BLaER1 (cell line): ENCODE results near the gene SLC22A15.
"Not testable (repeated sequence)": the region's sequence is repeated elsewhere in the genome, so short reads cannot be mapped to it uniquely, and the experiment has no call there.

Experiments
- H3K27ac ChIP-seq: shearing (Covaris generic); formaldehyde crosslinking; 2 replicates; pipeline ENCODE4 v1.8.1; 2022
- H3K27me3 ChIP-seq: shearing (Covaris generic); formaldehyde crosslinking; 2 replicates; pipeline ENCODE4 v1.8.1; 2022
- H3K36me3 ChIP-seq: shearing (Covaris generic); formaldehyde crosslinking; 2 replicates; pipeline ENCODE4 v1.8.1; 2022
- H3K4me1 ChIP-seq: shearing (Covaris generic); formaldehyde crosslinking; 2 replicates; pipeline ENCODE4 v1.8.1; 2022
- H3K4me2 ChIP-seq: shearing (Covaris generic); formaldehyde crosslinking; 2 replicates; pipeline ENCODE4 v1.8.1; 2022
- H3K4me3 ChIP-seq: shearing (Covaris generic); formaldehyde crosslinking; 2 replicates; pipeline ENCODE4 v1.8.1; 2022
- H3K9ac ChIP-seq: shearing (Covaris generic); formaldehyde crosslinking; 2 replicates; pipeline ENCODE4 v1.8.1; 2022
- H3K9me3 ChIP-seq: shearing (Covaris generic); formaldehyde crosslinking; 2 replicates; pipeline ENCODE4 v1.8.1; 2022
- H4K20me1 ChIP-seq: shearing (Covaris generic); formaldehyde crosslinking; 2 replicates; pipeline ENCODE4 v1.8.1; 2022
- Cebpa-rat ChIP-seq: shearing (Covaris generic); IDR thresholded peaks from 2 replicates; pipeline ENCODE4 v1.8.1; 2022

The SLC22A15 gene

DNA sequence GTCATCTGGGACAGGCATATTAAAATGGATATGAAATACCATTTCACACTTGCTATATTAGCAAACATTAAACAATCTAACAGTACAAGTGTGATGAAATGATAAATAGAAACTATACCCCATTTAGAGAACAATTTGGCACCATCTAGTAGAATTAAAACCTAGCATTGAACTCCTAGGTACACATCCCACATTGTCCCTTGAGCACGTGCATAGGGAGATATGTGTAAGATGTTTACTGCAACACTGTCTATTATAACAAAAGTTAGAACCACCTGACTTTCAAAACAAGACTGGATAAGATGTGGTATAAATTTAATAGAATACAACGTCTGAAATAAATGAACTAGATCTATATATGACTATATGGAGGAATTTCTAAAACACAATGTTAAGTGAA, 3.8 kb downstream of the SLC22A15 start:
- no peaks in the 10 kb centered on the region for H3K36me3 ChIP-seq
- no peak for TF ChIP-seq Cebpa-rat
- H4K20me1 ChIP-seq: no peaks in the 10 kb centered on the region
- no peak overlapping the region for H3K27ac ChIP-seq
- peaks cover 17% of the 10 kb centered on the region for H3K9me3 ChIP-seq
- no peaks in the 10 kb centered on the region for H3K4me1 ChIP-seq
- no peak overlapping the region for H3K4me3 ChIP-seq
- H3K4me2 ChIP-seq: no peak overlapping the region
- peaks cover 24% of the 10 kb centered on the region for H3K27me3 ChIP-seq
- H3K9ac ChIP-seq: no peak overlapping the region

DNA sequence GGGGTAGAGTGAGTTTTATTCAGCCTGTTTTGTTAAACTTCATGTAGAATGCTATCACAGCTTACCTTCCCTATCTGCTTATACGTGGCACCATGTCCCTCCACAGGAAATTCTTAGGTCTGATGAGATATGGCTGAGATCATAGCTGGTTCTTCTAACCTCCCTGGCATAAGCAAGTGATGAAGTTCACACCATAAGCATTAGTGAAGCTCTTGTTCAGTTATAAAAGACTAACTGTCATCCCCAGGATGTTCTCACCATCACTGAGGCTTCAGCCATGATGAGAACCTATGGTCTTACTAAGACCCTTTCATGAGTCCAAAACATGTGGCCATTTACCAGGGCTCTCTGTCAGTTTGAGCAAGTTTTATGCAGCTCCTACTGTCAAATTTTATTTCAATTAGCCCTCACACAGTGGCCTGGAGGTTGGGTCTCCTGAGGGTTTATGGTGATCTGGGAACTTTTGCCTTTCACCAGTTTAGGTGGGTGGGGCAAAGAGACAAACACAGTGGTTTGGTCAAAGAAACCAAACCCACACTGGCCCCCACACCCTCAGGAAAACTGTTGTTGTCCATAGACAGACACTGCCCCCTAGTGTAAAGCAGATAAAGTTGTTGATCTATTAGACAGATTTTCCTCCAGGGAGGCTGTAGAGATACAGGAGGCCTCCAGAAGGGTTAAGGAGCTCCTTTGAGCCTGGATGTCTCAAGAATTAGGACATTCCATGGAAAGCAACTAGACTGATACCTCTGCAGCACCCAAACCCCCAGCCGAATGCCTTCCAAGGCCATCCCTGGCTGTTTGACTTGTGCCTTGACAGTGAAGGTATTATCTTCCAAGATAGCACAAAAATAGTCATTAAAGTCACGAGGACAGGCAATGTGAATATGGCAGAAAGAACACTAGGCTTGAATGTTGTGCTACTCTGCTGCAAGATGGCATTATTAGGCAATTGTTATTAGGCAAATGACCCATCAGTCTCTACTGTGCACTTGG, 5.0 kb downstream of the SLC22A15 start:
- H3K9ac ChIP-seq: no peak overlapping the region
- H3K9me3 ChIP-seq: peaks cover 8% of the 10 kb centered on the region
- H3K4me1 ChIP-seq: no peaks in the 10 kb centered on the region
- TF ChIP-seq Cebpa-rat: no peak
- H3K27me3 ChIP-seq: peaks cover 14% of the 10 kb centered on the region
- H3K36me3 ChIP-seq: no peaks in the 10 kb centered on the region
- no peak overlapping the region for H3K27ac ChIP-seq
- H4K20me1 ChIP-seq: no peaks in the 10 kb centered on the region
- H3K4me3 ChIP-seq: no peak overlapping the region
- H3K4me2 ChIP-seq: no peak overlapping the region

- H3K4me3 ChIP-seq: no peak overlapping the region
- no peak overlapping the region for H3K27ac ChIP-seq
- no peaks in the 10 kb centered on the region for H4K20me1 ChIP-seq
- no peak overlapping the region for H3K4me2 ChIP-seq
- no peaks in the 10 kb centered on the region for H3K4me1 ChIP-seq
- no peaks in the 10 kb centered on the region for H3K9me3 ChIP-seq
- H3K36me3 ChIP-seq: no peaks in the 10 kb centered on the region
- no peak overlapping the region for H3K9ac ChIP-seq
- TF ChIP-seq Cebpa-rat: no peak
- H3K27me3 ChIP-seq: peaks cover 3% of the 10 kb centered on the region; the same call in 1 of the 2 replicates
Observed at GRCh38 chr1:115982400-115982799, 6.1 kb downstream of the SLC22A15 start.

GRCh38 chr1:115983584-115983983, 7.3 kb downstream of the SLC22A15 start:
- Histone ChIP-seq H3K4me2 (no peak overlapping the region), H3K36me3 (no peaks in the 10 kb centered on the region), H3K9ac (no peak overlapping the region), H4K20me1 (no peaks in the 10 kb centered on the region), H3K4me3 (no peak overlapping the region), H3K4me1 (no peaks in the 10 kb centered on the region), H3K27me3 (no peaks in the 10 kb centered on the region), H3K27ac (no peak overlapping the region), H3K9me3 (no peaks in the 10 kb centered on the region)
- no peak for TF ChIP-seq Cebpa-rat

DNA sequence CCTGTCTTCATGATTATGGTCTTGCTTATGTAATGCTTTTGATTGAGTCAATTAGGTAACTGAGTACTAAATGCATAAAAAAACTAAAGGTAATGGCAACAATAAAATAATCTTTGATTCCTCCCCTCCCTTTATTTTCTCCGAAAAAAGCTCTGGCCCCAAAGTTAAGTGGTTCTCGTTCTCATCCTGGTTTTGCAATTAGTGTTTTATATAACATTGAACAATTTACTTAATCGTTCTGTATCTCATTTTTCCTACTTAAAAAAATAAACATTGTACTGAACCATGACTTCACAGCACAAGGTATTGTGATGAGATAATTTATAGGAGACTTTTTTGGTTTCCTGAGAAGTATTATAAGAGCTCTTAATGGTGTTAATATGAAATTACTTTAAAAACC, 11.3 kb downstream of the SLC22A15 start:
- Histone ChIP-seq H3K9me3 (no peaks in the 10 kb centered on the region), H3K4me2 (no peak overlapping the region), H3K36me3 (no peaks in the 10 kb centered on the region), H3K9ac (no peak overlapping the region), H3K4me3 (no peak overlapping the region), H4K20me1 (no peaks in the 10 kb centered on the region), H3K27ac (no peak overlapping the region), H3K27me3 (no peaks in the 10 kb centered on the region), H3K4me1 (no peaks in the 10 kb centered on the region)
- no peak for TF ChIP-seq Cebpa-rat

DNA sequence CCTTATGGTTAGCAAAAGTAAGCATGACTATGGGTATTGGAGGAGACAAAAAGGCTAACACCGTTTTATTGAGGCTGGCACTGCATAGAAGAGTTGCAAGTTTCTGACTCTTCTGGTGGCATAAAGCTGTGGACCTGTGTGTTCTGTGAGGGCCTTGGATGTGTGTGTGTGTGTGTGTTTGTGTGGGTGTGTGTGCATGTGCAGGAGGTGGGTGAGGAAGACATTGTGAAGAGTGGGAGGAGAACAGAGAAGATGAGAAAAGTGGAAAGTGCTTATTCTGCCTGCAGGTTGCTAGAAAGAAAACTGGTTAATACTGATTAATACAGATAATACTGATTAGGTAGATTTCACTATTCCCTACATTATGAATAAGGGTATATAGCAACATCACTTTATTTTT, 12.6 kb downstream of the SLC22A15 start:
- Histone ChIP-seq H3K9ac (no peak overlapping the region), H3K4me1 (no peaks in the 10 kb centered on the region), H3K4me2 (no peak overlapping the region), H4K20me1 (no peaks in the 10 kb centered on the region), H3K36me3 (no peaks in the 10 kb centered on the region), H3K27ac (no peak overlapping the region), H3K4me3 (no peak overlapping the region), H3K27me3 (no peaks in the 10 kb centered on the region), H3K9me3 (no peaks in the 10 kb centered on the region)
- no peak for TF ChIP-seq Cebpa-rat

DNA sequence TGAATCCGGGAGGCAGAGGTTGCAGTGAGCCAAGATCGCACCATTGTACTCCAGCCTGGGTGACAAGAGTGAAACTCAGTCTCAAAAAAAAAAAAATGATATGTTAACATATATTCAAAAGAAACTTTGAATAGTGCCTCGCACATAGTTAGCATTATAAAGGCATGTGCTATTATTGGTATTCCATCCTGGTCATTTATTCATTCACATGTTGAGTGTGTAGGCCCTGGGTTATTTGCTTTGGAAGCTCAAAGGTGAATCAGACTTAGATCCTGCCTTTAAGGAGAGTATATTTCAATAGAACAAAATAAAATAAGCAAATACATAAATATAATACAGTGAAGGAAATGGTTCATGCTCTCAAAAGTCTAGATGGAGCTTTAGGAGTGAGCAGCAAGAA, 13.4 kb downstream of the SLC22A15 start:
- Histone ChIP-seq H3K27me3 (no peaks in the 10 kb centered on the region), H3K36me3 (no peaks in the 10 kb centered on the region), H3K9me3 (no peaks in the 10 kb centered on the region), H3K4me2 (no peak overlapping the region), H3K9ac (no peak overlapping the region), H4K20me1 (no peaks in the 10 kb centered on the region), H3K4me1 (no peaks in the 10 kb centered on the region), H3K4me3 (no peak overlapping the region), H3K27ac (no peak overlapping the region)
- TF ChIP-seq Cebpa-rat: no peak

DNA sequence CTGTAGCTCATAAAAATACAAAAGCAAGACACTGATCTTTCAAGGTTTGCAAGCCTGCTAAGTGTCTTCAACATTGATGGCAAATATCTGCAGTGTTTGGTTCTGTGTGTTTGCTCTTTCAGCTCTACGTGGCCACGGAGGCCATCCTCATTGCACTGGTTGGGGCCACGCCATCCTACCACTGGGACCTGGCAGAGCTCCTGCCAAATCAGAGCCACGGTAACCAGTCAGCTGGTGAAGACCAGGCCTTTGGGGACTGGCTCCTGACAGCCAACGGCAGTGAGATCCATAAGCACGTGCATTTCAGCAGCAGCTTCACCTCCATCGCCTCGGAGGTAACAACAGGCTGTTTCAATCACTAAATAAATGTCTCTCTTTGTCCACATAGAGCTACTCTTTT, 15.6 kb downstream of the SLC22A15 start:
- Histone ChIP-seq H3K4me2 (no peak overlapping the region), H3K9ac (no peak overlapping the region), H3K36me3 (no peaks in the 10 kb centered on the region), H3K4me1 (no peaks in the 10 kb centered on the region), H3K4me3 (no peak overlapping the region), H4K20me1 (no peaks in the 10 kb centered on the region), H3K27me3 (no peaks in the 10 kb centered on the region), H3K9me3 (peaks cover 3% of the 10 kb centered on the region; the same call in 1 of the 2 replicates), H3K27ac (no peak overlapping the region)
- TF ChIP-seq Cebpa-rat: no peak

- H3K27me3 ChIP-seq, H3K4me2 ChIP-seq, H3K36me3 ChIP-seq, H3K9ac ChIP-seq, H3K4me1 ChIP-seq, H4K20me1 ChIP-seq, H3K27ac ChIP-seq, H3K4me3 ChIP-seq: not testable (repeated sequence)
- H3K9me3 ChIP-seq: peaks cover 30% of the 10 kb centered on the region
Observed at GRCh38 chr1:115997921-115998320, 21.6 kb downstream of the SLC22A15 start.

- H4K20me1 ChIP-seq: no peaks in the 10 kb centered on the region
- no peaks in the 10 kb centered on the region for H3K27me3 ChIP-seq
- no peak overlapping the region for H3K4me2 ChIP-seq
- H3K36me3 ChIP-seq: no peaks in the 10 kb centered on the region
- peaks cover 39% of the 10 kb centered on the region for H3K9me3 ChIP-seq
- H3K9ac ChIP-seq: no peak overlapping the region
- H3K27ac ChIP-seq: no peak overlapping the region
- H3K4me1 ChIP-seq: peaks cover 12% of the 10 kb centered on the region
- H3K4me3 ChIP-seq: no peak overlapping the region
- no peak for TF ChIP-seq Cebpa-rat
Observed at GRCh38 chr1:116001739-116002487, 25.6 kb downstream of the SLC22A15 start.
